IMR-90 (cell line): ENCODE measurements around the gene TNS2. TPM values are rescaled to one million over a fixed set of nuclear protein-coding genes. Genes with fewer than 3 reads are reported as not detected.
"Not testable (repeated sequence)": the region's sequence is repeated elsewhere in the genome, so short reads cannot be mapped to it uniquely, and the experiment has no call there.

ENCODE experiments used
- ATAC-seq: fragments of 200-7000 bp; cut with Tn5 transposase; 2 replicates; pipeline ENCODE4 v1.9.1; 2020; ENCODE audit warnings: low read depth, mild to moderate bottlenecking, moderate library complexity
- BruUV-seq: library from RNA; stranded (reverse); fragments of 400-500 nt; replicated peaks from 2 replicates; lab custom pipeline; 2021; lab: Mats Ljungman, UMichigan
- CTCF ChIA-PET: fragments of 300-600 bp; formaldehyde crosslinking; extraction: SDS; loops from one replicate; lab custom pipeline; 2021; ENCODE audit warnings: antibody characterized with exemption; lab: Yijun Ruan, JAX
- POLR2A ChIA-PET: fragments of 300-600 bp; sonication (Branson Sonifier 250); formaldehyde crosslinking; loops from one replicate; lab custom pipeline; 2022; ENCODE audit warnings: antibody characterized with exemption; ENCODE audit not compliant: unreplicated experiment; lab: Charles Lee
- DNase-seq: peaks from one replicate; pipeline ENCODE4 v3.0.0; 2013
- H2AFZ ChIP-seq: replicated peaks from 2 replicates; pipeline ENCODE3; 2013; ENCODE audit warnings: low read length, mild to moderate bottlenecking; ENCODE audit not compliant: poor library complexity
- H2AK5ac ChIP-seq: 2 replicates; pipeline ENCODE4 v1.6.1; 2013; ENCODE audit warnings: low read depth, low read length, inconsistent platforms
- H2AK9ac ChIP-seq: replicated peaks from 2 replicates; pipeline ENCODE3; 2013; ENCODE audit warnings: mild to moderate bottlenecking, low read depth, low read length, moderate library complexity; ENCODE audit not compliant: poor library complexity
- H2BK120ac ChIP-seq: 2 replicates; pipeline ENCODE4 v1.6.1; 2013; ENCODE audit warnings: low read depth, low read length, inconsistent platforms
- H2BK15ac ChIP-seq: 3 replicates; pipeline ENCODE4 v1.6.1; 2013; ENCODE audit warnings: low read depth, low read length, inconsistent platforms
- H2BK20ac ChIP-seq: 2 replicates; pipeline ENCODE4 v1.6.1; 2013; ENCODE audit warnings: low read depth, mild to moderate bottlenecking, inconsistent platforms, low read length, moderate library complexity
- H2BK5ac ChIP-seq: 2 replicates; pipeline ENCODE4 v1.6.1; 2013; ENCODE audit warnings: mild to moderate bottlenecking, low read depth, low read length, inconsistent platforms; ENCODE audit not compliant: poor library complexity, severe bottlenecking
- H3K14ac ChIP-seq: replicated peaks from 2 replicates; pipeline ENCODE4 v1.6.1; 2013; ENCODE audit warnings: low read depth, low read length, inconsistent platforms
- H3K18ac ChIP-seq: 2 replicates; pipeline ENCODE4 v1.6.1; 2013; ENCODE audit warnings: low read depth, low read length, control low read depth
- H3K23ac ChIP-seq: 2 replicates; pipeline ENCODE4 v1.6.1; 2013; ENCODE audit warnings: low read depth, low read length, inconsistent platforms
- H3K27ac ChIP-seq: 2 replicates; pipeline ENCODE4 v1.5.1; 2013; ENCODE audit warnings: mild to moderate bottlenecking, control low read depth, low read length; ENCODE audit not compliant: insufficient read depth
- H3K27me3 ChIP-seq: 2 replicates; pipeline ENCODE4 v1.6.1; 2013; ENCODE audit warnings: low read length; ENCODE audit not compliant: control insufficient read depth, insufficient read depth
- H3K36me3 ChIP-seq: 2 replicates; pipeline ENCODE4 v1.6.1; 2013; ENCODE audit warnings: low read length, mixed read lengths; ENCODE audit not compliant: control insufficient read depth, insufficient read depth
- H3K4ac ChIP-seq: 2 replicates; pipeline ENCODE4 v1.6.1; 2013; ENCODE audit warnings: low read depth, low read length, inconsistent platforms
- H3K4me1 ChIP-seq: 2 replicates; pipeline ENCODE4 v1.6.1; 2013; ENCODE audit warnings: low read length, mixed read lengths; ENCODE audit not compliant: control insufficient read depth, insufficient read depth
- H3K4me2 ChIP-seq: 2 replicates; pipeline ENCODE4 v1.6.1; 2013; ENCODE audit warnings: low read depth, mild to moderate bottlenecking, control low read depth, low read length, moderate library complexity
- H3K4me3 ChIP-seq: 2 replicates; pipeline ENCODE4 v1.5.1; 2013; ENCODE audit warnings: low read depth, mild to moderate bottlenecking, control low read depth, low read length, moderate library complexity; ENCODE audit not compliant: insufficient read depth
- H3K56ac ChIP-seq: 2 replicates; pipeline ENCODE4 v1.6.1; 2013; ENCODE audit warnings: low read length, inconsistent platforms; ENCODE audit not compliant: insufficient read depth; ENCODE audit errors: extremely low read depth
- H3K79me1 ChIP-seq, 2 experiments: 2 replicates each; pipeline ENCODE4 v1.6.1; 2013; ENCODE audit warnings: low read length in 2 of 2, inconsistent platforms in 1 of 2, low read depth in 1 of 2
- H3K9ac ChIP-seq: 2 replicates; pipeline ENCODE4 v1.6.1; 2013; ENCODE audit warnings: low read depth, low read length, control low read depth
- H3K9me1 ChIP-seq: 2 replicates; pipeline ENCODE4 v1.6.1; 2013; ENCODE audit warnings: low read length, inconsistent platforms; ENCODE audit not compliant: insufficient read depth
- H3K9me3 ChIP-seq: 2 replicates; pipeline ENCODE4 v1.6.1; 2013; ENCODE audit warnings: low read length; ENCODE audit not compliant: control insufficient read depth, insufficient read depth
- H4K20me1 ChIP-seq: 2 replicates; pipeline ENCODE4 v1.6.1; 2013; ENCODE audit warnings: low read length, inconsistent platforms; ENCODE audit not compliant: insufficient read depth
- H4K5ac ChIP-seq: 2 replicates; pipeline ENCODE4 v1.6.1; 2013; ENCODE audit warnings: mild to moderate bottlenecking, low read depth, low read length, control low read depth
- H4K8ac ChIP-seq, 2 experiments: 2 replicates each; pipeline ENCODE4 v1.6.1; 2013; ENCODE audit warnings: low read depth in 2 of 2, low read length in 2 of 2, control low read depth in 1 of 2, inconsistent platforms in 1 of 2
- H4K91ac ChIP-seq: 2 replicates; pipeline ENCODE4 v1.6.1; 2013; ENCODE audit warnings: low read depth, low read length, inconsistent platforms; ENCODE audit not compliant: insufficient read depth
- WGBS, 2 experiments: methylation state at CpG; one replicate each; pipeline versions ENCODE4 v1.1.5 to v1.1.7; 2013; ENCODE audit warnings: missing lambda C conversion rate in 2 of 2; ENCODE audit not compliant: insufficient read length in 1 of 2; ENCODE audit errors: extremely low coverage in 2 of 2; 5-methylcytosine and 5-hydroxymethylcytosine counted together
- dilution Hi-C: fragments of 300-500 bp; cut with HindIII; formaldehyde crosslinking; loops from one replicate; pipeline ENCODE4 v1.14.3; 2018; ENCODE audit warnings: low sequenced_read_pairs; ENCODE audit not compliant: unreplicated experiment
- in situ Hi-C: fragments of 300-500 bp; cut with MboI; formaldehyde crosslinking; loops from 3 replicates; pipeline ENCODE4 v1.14.3; 2019; ENCODE audit warnings: low sequenced_read_pairs, inconsistent platforms, mixed read lengths
- intact Hi-C: fragments of 100-400 bp; cut with micrococcal nuclease; formaldehyde crosslinking; loops from 2 replicates; pipeline ENCODE4 v1.10.0; 2022
- polyA plus RNA-seq, 3 experiments: library from polyadenylated mRNA; depleted of rRNA; stranded (reverse); fragments of >200 nt; gene quantifications; 2 replicates each; pipeline ENCODE4 v1.2.3, GENCODE V29; 2012; ENCODE audit warnings: low replicate concordance in 1 of 3
- total RNA-seq: library from RNA; depleted of rRNA; stranded (reverse); fragments of >200 nt; gene quantifications from 2 replicates; pipeline ENCODE4 v1.2.3, GENCODE V29; 2012

The TNS2 gene
- total and polyA plus RNA-seq, 2 of the 4 experiments (the other 2 are of a cell fraction) = 10.4 to 67.2 TPM

DNA sequence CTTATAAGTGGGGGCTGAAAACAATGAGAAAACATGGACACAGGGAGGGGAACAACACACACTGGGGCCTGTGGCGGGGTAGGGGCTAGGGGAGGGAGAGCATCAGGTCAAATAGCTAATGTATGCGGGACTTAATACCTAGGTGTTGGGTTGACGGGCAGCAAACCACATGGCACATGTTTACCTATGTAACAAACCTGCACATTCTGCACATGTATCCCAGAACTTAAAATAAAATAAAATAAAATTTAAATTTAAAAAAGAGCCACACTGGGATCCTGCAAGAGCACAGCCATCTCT, 45.7 kb downstream of the TNS2 start:
- dilution Hi-C loops, H3K27ac ChIP-seq, H3K9me3 ChIP-seq, H3K36me3 ChIP-seq, in situ Hi-C loops, H2BK15ac ChIP-seq, H3K27me3 ChIP-seq, CTCF ChIA-PET, H4K5ac ChIP-seq, H3K4me3 ChIP-seq, intact Hi-C loops, DNase-seq, H3K9ac ChIP-seq, H2BK20ac ChIP-seq, H3K18ac ChIP-seq, H2BK5ac ChIP-seq, H3K4me2 ChIP-seq, H3K14ac ChIP-seq, H2AFZ ChIP-seq, ATAC-seq, H3K56ac ChIP-seq, H4K20me1 ChIP-seq, BruUV-seq, POLR2A ChIA-PET: not testable (repeated sequence)
- peak overlapping the region; percentile 100; the same call in 1 of the 2 replicates for H3K4ac ChIP-seq
- H4K91ac ChIP-seq = peak overlapping the region; percentile 72; the same call in 1 of the 2 replicates
- peaks cover 28% of the 10 kb centered on the region for H3K9me1 ChIP-seq
- peak overlapping the region; percentile 74 for H2AK9ac ChIP-seq
- peaks cover 32% of the 10 kb centered on the region for H3K4me1 ChIP-seq
- peak overlapping the region; percentile 74; the same call in 1 of the 2 replicates for H2AK5ac ChIP-seq
- peak overlapping the region; percentile 67; the same call in 1 of the 2 replicates for H3K23ac ChIP-seq
- peak overlapping the region in 1 of 2 experiments; percentile 89; a peak in 1 of 4 replicates for H4K8ac ChIP-seq
- H3K79me1 ChIP-seq = peaks cover 0 to 37% of the 10 kb centered on the region in 2 experiments; a peak in 3 of 4 replicates
- WGBS, 2 experiments = no CpG with 5 or more reads among the region's 3 CpGs
- 0 out of 2 replicates have a peak overlapping the region, but pooled peaks have one; percentile 57 for H2BK120ac ChIP-seq
